Endometrial microvascular endothelial cells (primary cell): ENCODE results near the gene COMP. TPM values are rescaled to one million over a fixed set of nuclear protein-coding genes. Genes with fewer than 3 reads are reported as not detected.
"Not testable (repeated sequence)": the region's sequence is repeated elsewhere in the genome, so short reads cannot be mapped to it uniquely, and the experiment has no call there.

Experiments
- in situ Hi-C: cut with HindIII; loops from 2 replicates; pipeline ENCODE4 v1.10.0; 2017; ENCODE audit warnings: low sequenced_read_pairs, low pct_unique_long_range_greater_than_20kb; ENCODE audit errors: inconsistent ontology term
- total RNA-seq: library from RNA; depleted of rRNA; stranded (reverse); fragments of >200 nt; gene quantifications from one replicate; pipeline ENCODE4 v1.2.3, GENCODE V29; 2015; ENCODE audit errors: inconsistent ontology term

COMP gene
- total RNA-seq, 1 donor from 2014 or later, result not detected

DNA sequence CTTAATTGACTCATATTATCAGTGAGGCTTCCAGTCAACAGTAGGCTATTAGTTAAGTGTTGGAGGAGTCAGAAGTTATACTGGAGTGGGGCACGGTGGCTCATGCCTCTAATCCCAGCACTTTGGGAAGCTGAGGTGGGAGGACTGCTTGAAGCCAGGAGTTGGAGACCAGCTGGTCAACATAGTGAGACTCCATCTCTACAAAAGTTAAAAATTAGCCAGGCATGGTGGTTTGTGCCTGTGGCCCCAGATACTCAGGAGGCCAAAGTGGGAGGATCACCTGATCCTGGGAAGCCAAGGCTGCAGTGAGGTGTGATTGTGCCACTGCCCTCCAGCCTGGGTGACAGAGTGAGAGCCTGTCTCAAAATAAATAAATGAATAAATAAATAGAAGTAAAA is 53.2 kb downstream of the COMP start:
- in situ Hi-C loops, result no loop called here

GRCh38 chr19:18737337-18737953 is 53.7 kb downstream of the COMP start:
- in situ Hi-C loops, result no loop called here

DNA sequence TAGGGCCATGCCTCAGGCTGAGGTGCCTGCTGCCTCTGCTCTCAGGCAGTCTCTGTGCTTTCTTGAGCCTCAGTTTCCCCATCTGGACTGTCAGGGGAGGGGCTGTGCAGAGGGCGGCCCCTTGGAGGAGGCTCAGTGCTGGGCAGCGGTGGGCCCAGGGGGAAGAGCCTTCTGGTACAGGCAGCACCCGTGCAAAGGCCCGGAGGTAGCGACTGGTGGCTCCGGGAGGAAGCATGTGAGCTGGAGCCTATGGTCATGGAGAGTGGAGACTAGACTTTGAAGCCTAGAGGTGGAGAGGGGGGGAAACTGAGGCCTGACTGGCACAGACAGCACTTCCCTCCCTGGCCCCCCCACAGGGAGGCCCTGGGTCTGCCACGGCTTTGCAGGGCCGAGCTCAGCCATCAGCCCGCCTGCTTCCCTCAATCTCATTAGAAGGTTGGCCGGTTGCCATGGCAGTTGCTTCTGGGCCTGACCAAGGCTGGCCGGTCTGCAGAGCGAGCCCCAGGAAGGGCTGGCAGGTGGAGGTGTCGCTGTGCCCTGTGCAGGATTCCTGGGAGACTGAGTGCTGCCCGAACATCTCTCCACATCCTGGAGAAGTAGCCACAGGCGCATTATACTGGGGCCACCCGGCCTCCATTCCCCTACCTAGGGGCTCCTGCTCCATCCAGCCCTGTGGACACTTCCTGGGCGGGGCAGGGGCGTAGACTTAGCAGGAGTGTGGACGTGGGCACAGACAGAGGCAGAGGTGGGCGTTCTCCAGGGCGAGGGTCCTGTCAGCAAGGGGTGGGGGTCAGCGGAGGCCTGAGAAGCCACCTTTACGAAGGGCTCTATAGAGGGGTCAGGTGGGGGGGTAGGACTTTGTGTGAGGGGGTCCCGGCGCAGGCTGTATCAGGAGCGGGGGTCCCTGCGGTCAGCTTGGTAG is 54.4 kb downstream of the COMP start:
- in situ Hi-C loops, result no loop called here

- in situ Hi-C loops, result no loop called here
Observed at GRCh38 chr19:18735752-18736151, 55.4 kb downstream of the COMP start.

- in situ Hi-C loops, result no loop called here
Observed at GRCh38 chr19:18735324-18735723, 55.8 kb downstream of the COMP start.

- in situ Hi-C loops, result not testable (repeated sequence)
Observed at GRCh38 chr19:18733762-18734332, 57.3 kb downstream of the COMP start.

DNA sequence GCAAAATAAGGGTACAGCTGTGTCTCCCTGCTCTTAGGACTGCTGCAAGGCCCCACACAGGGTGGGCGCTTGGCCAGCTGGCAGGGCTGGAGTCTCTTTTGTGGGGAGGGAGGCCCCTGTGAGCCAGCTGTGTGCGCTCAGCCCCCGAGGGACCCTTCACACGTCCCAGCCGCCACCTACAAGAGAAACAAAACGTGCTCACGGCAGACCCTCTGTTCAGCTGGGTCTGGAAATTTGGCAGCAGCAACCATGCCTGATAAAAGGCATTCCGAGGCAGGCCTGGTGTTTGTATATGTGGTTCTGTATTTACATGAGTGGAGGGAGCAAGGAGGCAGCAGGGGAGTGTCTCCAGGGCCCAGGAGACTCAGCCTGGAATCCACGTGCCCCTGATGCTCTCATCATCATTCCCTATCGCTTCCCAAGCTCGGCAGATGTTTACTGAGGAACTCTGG is 57.9 kb downstream of the COMP start:
- in situ Hi-C loops, result no loop called here

Other genes with a start within 250 kb of the COMP start
- 223 TPM for gene FKBP8, start 247.7 kb downstream of the COMP start, total RNA-seq
- 194 TPM for gene KXD1, start 233.4 kb downstream of the COMP start, total RNA-seq
- gene UBA52, start 219.4 kb downstream of the COMP start, total RNA-seq, result 931 TPM
- gene REX1BD, start 202.5 kb downstream of the COMP start, total RNA-seq, result 65.9 TPM
- gene CRLF1, start 184.5 kb downstream of the COMP start, total RNA-seq, result 0.84 TPM
- not detected for gene TMEM59L, start 178.4 kb downstream of the COMP start, total RNA-seq
- gene KLHL26, start 154.3 kb downstream of the COMP start, total RNA-seq, result 1.5 TPM
- gene CRTC1, start 107.6 kb downstream of the COMP start, total RNA-seq, result 2.3 TPM
- 51.3 TPM for gene UPF1, start 40.7 kb upstream of the COMP start, total RNA-seq
- not detected for gene CERS1, start 104.9 kb upstream of the COMP start, total RNA-seq
- 281 TPM for gene COPE, start 128.1 kb upstream of the COMP start, total RNA-seq
- gene DDX49, start 128.4 kb upstream of the COMP start, total RNA-seq, result 97.8 TPM
- gene HOMER3, start 149.9 kb upstream of the COMP start, total RNA-seq, result 80.6 TPM
- gene SUGP2, start 242.2 kb upstream of the COMP start, total RNA-seq, result 19.5 TPM
- 63.6 TPM for gene ARMC6, start 242.3 kb upstream of the COMP start, total RNA-seq